GM10266 (cell line): Measurements from ENCODE around the gene GP1BB.

Source experiments
- DNase-seq: peaks from one replicate; pipeline ENCODE4 v3.0.0; 2012; ENCODE audit errors: extremely low spot score
- TF ChIP-seq, protein P1 (sequence below): IDR thresholded peaks from 2 replicates; pipeline ENCODE4 v1.5.1; 2012; ENCODE audit warnings: mild to moderate bottlenecking, low read depth; ENCODE audit not compliant: control insufficient read depth, insufficient read depth; ENCODE audit errors: missing control alignments

The GP1BB gene

DNA sequence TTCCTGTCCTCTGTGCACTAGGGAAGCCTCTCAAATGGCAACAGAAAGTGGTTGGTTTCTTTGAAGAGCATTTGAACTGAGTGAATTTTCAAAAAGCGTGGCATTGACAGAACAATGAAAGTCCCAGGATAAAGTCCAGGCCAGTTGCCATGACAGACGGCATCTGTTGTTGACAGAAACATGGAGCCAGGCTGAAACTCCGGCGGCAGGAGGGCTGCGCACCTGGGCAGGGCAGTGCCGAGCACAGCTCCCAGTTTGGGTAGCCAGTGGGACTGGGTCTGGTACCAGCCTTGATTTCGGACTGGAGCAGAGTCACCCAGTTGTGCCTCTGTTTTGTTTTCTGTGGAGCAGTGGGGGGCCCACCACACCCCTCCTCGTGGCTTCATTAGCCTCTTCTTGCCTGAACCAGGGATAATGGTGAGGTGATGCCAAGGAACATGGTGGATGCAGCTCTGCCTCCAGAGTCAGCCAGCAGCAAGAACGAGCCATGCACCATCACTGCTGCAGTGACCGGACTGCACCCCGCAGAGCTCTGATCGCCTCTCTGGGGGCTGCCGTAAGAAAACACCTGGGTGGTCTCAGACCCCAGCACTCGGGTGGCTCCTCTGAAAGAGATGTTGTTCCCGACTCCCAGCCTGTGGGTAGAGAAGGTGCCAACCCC is 18.9 kb upstream of the GP1BB start:
- no peak for DNase-seq
- TF ChIP-seq, protein P1, sequence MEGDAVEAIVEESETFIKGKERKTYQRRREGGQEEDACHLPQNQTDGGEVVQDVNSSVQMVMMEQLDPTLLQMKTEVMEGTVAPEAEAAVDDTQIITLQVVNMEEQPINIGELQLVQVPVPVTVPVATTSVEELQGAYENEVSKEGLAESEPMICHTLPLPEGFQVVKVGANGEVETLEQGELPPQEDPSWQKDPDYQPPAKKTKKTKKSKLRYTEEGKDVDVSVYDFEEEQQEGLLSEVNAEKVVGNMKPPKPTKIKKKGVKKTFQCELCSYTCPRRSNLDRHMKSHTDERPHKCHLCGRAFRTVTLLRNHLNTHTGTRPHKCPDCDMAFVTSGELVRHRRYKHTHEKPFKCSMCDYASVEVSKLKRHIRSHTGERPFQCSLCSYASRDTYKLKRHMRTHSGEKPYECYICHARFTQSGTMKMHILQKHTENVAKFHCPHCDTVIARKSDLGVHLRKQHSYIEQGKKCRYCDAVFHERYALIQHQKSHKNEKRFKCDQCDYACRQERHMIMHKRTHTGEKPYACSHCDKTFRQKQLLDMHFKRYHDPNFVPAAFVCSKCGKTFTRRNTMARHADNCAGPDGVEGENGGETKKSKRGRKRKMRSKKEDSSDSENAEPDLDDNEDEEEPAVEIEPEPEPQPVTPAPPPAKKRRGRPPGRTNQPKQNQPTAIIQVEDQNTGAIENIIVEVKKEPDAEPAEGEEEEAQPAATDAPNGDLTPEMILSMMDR: no peak

DNA sequence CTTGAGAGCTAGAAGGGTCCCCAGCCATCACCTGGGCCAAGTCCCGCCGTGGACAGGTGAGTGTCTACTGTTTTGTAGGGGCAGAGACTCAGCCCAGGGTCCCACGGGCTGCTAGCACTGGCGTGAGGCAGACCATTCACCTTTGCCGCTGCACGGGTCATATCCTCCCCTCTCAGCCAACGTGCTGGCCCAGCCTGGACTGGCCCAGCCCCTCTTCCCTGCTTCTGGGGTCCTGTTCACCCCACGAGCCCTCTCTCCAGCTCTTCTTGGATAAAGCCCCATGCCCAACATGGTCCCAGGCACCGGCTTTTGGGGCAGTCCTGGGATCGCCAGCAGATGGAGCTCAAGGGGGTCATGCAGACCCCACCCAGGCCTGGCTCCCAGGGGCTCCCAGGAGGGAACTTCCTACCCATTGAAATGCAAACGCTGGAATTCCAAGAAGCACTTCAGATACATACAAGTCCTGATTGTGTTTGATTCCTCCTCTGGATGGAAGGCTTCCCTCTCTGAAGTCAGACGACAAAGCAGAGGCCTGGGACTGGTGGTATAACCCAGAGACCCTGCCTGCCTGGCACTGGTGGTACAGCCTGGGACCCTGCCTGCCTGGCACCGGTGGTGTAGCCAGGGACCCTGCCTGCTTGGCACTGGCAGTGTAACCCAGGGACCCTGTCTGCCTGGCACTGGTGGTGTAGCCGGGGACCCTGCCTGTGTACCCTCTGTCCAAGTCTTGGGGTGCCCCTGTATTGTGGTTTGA is 18.0 kb upstream of the GP1BB start:
- DNase-seq: no peak
- TF ChIP-seq, protein P1: no peak

DNA sequence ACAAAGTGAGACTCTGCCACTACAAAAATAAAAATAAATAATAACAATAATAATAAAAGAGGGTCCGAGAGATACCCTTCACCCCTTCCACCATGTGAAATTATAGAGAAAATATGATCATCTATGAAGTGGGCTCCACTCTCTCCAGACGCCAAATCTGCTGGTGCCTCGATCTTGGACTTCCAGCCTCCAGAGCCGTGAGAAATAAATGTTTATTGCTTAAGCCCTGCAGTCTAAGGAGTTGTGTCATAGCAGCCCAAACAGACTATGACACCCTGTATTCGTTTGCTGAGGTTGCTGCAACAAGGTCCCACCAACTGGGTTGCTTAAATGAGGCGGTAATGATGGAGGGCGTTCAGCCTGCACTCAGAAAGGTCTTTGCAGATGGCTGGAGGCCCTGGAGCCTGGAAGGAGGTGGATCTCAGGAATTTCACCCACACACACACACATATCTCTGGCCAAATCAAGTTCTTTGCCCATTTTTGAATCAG is 16.6 kb upstream of the GP1BB start:
- no peak for DNase-seq
- TF ChIP-seq, protein P1: no peak

DNA sequence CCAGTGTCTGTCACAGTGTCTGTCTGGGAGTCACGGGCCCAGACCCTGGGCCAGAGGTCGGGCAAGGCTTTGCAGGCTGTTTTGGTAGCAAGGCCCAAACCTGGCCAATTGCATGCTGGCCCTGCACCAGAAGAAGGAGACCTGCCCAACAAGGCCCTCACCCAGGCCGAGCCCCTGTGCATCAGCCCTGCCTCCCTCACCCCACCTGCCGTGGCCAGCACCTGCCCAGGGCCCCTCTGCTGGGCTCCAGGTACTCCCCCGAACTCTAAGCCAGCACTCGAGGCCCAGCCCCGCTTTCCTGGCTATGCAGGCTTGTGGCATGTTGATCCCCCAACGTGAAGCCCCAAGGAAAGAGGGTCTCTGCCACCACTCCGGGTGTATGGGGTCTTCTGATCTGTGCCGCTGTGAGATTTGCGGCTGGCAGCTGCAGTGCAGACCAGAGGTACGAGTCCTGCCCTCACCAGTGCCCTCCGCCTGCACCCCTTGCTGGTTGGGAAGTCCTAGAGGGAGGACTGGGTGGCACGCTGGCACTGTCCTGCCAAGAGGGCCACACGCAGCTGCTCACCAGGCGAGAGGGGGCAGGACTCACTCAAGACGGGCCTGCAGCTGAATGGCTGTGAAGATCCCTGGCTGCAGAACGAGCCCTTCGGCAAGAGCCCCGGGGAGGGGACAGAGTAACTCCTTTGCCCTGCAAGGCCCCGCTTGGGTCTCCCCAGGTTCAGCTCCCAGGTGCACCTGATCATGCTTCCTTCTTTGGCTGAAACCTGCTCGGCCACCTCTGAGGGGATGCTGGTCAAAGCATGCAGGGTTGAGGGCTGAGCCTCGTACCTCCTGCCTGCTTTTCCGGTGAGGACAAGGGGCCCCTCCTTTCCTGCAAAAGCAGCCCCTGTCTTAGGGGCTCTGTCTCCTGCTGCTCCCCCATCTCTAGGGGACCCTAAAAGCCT is 15.7 kb upstream of the GP1BB start:
- peak; percentile 15 for DNase-seq
- TF ChIP-seq, protein P1: no peak

DNA sequence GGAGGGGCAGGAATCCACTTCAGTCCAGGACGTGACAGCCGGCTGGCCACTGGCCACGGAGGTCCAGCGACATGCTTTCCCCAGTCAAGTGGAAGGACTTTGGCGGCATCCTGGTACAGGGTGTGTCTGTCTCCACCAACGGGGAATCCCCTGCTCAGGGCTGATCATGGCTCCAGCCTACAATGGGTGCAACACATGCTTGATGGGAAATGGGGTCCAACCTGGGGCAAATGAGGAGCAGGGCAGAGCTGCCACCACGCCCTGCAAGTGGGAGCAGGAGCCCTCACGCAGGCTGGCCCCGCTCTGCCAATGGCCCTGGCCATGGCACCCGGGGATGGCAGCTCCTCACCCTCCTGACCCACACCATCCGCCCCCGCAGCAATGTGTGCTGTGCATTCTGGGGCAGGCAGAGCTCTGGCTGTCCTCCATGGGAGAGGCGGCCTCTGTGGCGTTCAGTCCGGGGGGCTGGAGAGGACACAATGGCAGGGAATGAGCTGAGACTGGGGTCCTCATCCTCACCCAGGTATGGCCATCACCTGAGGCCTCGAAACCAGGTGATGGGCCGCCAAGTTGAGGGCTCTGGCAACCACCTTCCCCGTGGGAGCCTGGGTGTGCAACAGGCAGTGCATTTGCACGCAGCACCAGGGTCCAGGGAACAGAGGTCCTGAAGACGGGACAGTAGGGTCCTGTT is 14.9 kb upstream of the GP1BB start:
- TF ChIP-seq, protein P1: no peak
- DNase-seq: no peak

DNA sequence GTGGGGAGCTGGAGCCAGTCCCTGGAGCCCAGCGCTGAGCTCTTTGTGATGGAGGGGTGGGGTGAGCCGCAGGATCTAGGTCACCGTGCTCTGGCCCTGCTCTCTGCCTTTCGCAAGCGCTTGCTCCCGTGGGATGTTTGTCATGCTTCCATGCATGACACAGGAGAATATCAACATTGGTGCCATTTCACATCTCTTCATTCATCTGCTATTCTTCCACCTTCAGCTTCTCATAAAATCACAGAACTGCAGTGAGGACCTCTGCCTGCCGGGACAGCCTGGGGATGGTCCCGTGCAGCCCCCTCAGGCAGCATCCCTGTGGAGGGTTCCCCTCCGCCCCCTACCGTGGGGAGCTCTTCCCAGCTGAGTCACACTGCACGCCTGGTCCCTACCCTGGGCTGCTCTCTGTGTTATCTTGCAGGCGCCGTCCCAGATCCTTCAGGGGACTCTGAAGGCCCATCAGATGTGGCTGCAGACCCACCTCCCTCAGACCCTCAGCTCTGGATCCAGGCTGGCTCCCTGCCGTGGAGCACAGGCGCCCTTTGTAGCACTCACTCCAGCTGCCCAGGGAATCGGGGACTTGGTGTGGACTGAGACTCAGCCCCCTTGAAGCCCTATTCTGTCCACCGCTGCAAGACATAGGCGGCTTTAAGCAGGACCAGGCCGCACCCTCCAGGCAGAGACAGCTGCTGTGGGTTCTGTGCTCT is 14.1 kb upstream of the GP1BB start:
- no peak for DNase-seq

More for the DNA sequence above, 14.1 kb upstream of the GP1BB start:
- TF ChIP-seq, protein P1: no peak
